PFSK-1 (cell line): ENCODE measurements around the gene JDP2.

Experiments used
- FOXP2 ChIP-seq: optimal IDR thresholded peaks from 2 replicates; pipeline ENCODE3; 2011; ENCODE audit warnings: borderline replicate concordance, control low read depth, inconsistent platforms; ENCODE audit not compliant: insufficient read depth; ENCODE audit errors: extremely low read length, extremely low read depth
- POLR2AphosphoS5 ChIP-seq: IDR thresholded peaks from 2 replicates; pipeline ENCODE4 v1.6.1; 2012; ENCODE audit warnings: low read depth, mild to moderate bottlenecking, control low read depth, low read length, moderate library complexity
- REST ChIP-seq, 2 experiments: IDR thresholded peaks; 2 replicates each; pipeline versions ENCODE4 v1.6.1 to v1.8.0; 2011 to 2012; ENCODE audit warnings: low read depth in 2 of 2, low read length in 2 of 2, control low read depth in 1 of 2, inconsistent platforms in 1 of 2, mild to moderate bottlenecking in 1 of 2, moderate library complexity in 1 of 2; ENCODE audit not compliant: insufficient read depth in 1 of 2
- SIN3A ChIP-seq: IDR thresholded peaks from 2 replicates; pipeline ENCODE4 v1.6.1; 2012; ENCODE audit warnings: mild to moderate bottlenecking, low read length, moderate library complexity, borderline replicate concordance; ENCODE audit not compliant: insufficient read depth
- TAF1 ChIP-seq: IDR thresholded peaks from 2 replicates; pipeline ENCODE4 v1.6.1; 2012; ENCODE audit warnings: low read length, control low read depth, borderline replicate concordance; ENCODE audit not compliant: insufficient read depth

The JDP2 gene

DNA sequence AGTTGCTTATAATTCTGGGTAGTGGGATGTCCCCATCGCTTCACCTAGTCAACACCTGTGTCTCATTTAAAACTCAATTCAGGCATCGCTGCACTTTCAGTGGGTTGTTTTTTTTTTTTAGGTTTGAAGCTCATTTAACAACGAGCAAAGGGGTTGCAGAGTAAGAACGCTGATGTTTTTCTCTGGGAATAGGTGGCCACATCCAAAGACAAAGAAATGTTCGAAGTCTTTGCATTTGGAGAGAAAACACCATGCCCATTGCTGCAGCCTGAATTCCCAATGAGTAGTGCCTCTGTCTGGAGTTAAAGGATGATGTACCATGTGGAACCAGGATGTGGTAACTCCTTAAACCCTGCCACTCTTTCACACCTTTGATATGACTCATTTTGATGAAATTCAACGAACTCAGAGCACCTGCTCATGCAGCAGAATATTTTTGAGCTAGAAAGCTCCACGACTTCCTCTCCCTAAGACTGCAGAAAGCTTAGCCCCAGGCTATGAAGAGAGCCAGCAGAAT is 59.4 kb downstream of the JDP2 start:
- no peak for TF ChIP-seq FOXP2

GRCh38 chr14:75489480-75489837 is 61.6 kb downstream of the JDP2 start:
- no peak for TF ChIP-seq SIN3A
- no peak for TF ChIP-seq TAF1
- TF ChIP-seq FOXP2: no peak
- no peak for TF ChIP-seq POLR2AphosphoS5
- no peak for TF ChIP-seq REST (IDR thresholded peaks at IDR 0.05; ENCODE audit: insufficient read depth in 1 of 2, low read depth in 2 of 2, low read length in 2 of 2)

DNA sequence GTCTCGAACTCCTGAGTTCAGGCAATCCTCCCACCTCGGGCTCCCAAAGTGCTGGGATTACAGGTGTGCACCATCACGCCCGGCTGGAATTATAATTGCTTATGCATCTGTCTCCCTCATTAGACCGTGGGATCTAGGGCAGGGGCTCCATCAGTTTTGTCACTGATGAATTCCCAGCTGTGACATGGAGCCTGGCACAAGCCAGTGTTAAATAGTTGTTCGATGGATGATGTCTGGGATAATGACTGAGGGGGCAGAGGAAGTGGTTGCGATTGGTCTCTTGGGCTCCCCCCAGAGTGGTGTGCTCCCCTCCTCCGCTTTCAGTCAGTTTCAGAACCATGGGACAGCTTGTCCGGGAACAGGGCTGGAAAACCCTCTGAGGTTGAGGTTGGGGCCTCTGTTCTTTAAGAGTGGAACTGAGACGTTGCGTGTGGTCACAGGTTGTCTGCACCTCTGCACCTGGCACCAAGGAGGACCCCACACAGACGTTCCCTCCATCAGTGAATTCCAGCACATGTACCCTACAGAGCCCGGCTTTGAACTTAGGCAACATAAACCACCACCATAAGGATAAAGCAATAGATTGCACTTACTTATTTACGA is 63.7 kb downstream of the JDP2 start:
- TF ChIP-seq REST (IDR thresholded peaks at IDR 0.05; ENCODE audit: insufficient read depth in 1 of 2, low read depth in 2 of 2, low read length in 2 of 2): no peak
- no peak for TF ChIP-seq FOXP2
- TF ChIP-seq POLR2AphosphoS5: no peak
- TF ChIP-seq SIN3A: no peak
- no peak for TF ChIP-seq TAF1

DNA sequence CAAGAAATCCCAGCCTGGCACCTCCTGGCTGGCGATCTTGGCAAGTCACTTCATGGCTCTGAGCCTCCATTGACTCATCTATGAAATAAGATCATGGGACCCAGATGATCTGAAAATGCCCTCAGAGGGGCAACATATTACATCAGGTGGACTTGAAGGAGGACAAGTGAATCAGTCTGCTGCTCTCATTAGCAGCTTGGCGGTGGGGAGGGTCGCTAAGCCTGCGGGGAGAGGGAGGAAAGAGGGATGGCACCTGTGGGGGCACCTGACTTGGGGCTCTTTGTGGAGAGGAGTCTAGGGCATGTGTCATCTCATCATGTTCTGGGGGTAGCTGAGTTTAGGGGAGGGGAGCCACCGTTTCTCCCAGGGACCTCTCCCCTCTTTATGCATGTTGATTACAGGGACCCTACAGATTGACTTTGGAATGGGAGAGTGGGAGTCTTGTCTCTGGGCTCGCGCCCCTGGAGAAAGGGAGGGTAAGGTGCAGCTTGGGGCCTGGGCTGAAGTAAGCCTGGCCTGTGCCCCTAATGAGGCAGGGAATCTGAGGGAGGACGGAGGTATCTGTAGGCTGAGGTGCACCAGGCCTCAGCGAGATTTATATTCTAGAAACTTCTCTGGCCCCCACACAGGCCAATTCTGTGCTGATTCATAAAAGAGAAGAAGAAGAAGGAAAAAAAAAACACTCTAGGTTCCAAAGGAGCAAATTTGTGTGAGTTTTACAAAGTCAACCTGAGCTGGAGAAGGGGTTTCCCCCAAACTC is 65.2 kb downstream of the JDP2 start:
- TF ChIP-seq SIN3A (no peak), POLR2AphosphoS5 (no peak), FOXP2 (no peak), REST (IDR thresholded peaks at IDR 0.05; ENCODE audit: insufficient read depth in 1 of 2, low read depth in 2 of 2, low read length in 2 of 2) (no peak), TAF1 (no peak)

DNA sequence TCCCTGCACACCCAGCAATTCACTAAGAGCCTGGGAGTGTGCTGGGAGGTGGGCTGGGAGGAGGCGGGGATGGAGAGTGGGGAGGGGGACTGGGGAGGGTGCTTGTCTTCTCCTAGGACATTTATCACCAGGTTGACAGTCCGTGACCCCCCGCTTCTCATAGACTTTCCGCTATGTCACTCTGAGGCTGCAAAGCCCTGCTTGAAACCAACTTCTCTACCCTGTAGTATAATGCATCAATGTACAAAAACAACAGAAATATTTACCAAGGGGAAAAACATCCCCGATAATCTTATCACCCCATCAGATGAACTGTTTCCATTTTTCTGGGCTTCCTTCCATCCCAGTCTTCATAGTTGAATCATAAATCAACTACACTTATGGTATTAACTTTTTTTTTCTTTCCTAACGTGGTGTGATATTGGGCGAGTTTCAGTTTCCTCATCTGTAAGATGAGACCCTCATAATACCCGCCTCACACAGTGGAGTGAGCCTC is 65.8 kb downstream of the JDP2 start:
- no peak for TF ChIP-seq POLR2AphosphoS5
- TF ChIP-seq FOXP2: no peak
- TF ChIP-seq SIN3A: no peak
- TF ChIP-seq TAF1: no peak
- no peak for TF ChIP-seq REST (IDR thresholded peaks at IDR 0.05; ENCODE audit: insufficient read depth in 1 of 2, low read depth in 2 of 2, low read length in 2 of 2)
